HL-60 (cell line): ENCODE data around the gene TARS1.
"Not testable (repeated sequence)": the region's sequence is repeated elsewhere in the genome, so short reads cannot be mapped to it uniquely, and the experiment has no call there.

Experiments used
- DNase-seq, 2 experiments: peaks; one replicate each; pipeline ENCODE4 v3.0.0-alpha.2; 2010 to 2020; ENCODE audit warnings: low read depth in 1 of 2, low spot score in 1 of 2
- H3K27ac ChIP-seq: fragments of 250-450 bp; sonication (Bioruptor Pico); replicated peaks from 2 replicates; pipeline ENCODE4 v1.5.1; 2020; ENCODE audit warnings: mild to moderate bottlenecking, moderate library complexity
- H3K27me3 ChIP-seq: fragments of 250-450 bp; sonication (Bioruptor Pico); 2 replicates; pipeline ENCODE4 v1.5.1; 2021; ENCODE audit warnings: mild to moderate bottlenecking, moderate library complexity; ENCODE audit not compliant: insufficient read depth, poor library complexity, severe bottlenecking
- H3K4me3 ChIP-seq: replicated peaks from 2 replicates; pipeline ENCODE4 v1.5.1; 2011; ENCODE audit warnings: mild to moderate bottlenecking, control low read depth, low read length; ENCODE audit not compliant: insufficient read depth
- CTCF ChIP-seq: IDR thresholded peaks from one replicate; pipeline ENCODE4 v1.5.1; 2011; ENCODE audit warnings: low read length, control low read depth, inconsistent platforms; ENCODE audit not compliant: insufficient read depth
- GABPA ChIP-seq: IDR thresholded peaks from 2 replicates; pipeline ENCODE4 v1.6.1; 2012; ENCODE audit warnings: low read depth
- POLR2AphosphoS5 ChIP-seq: IDR thresholded peaks from 2 replicates; pipeline ENCODE4 v1.6.1; 2012; ENCODE audit warnings: low read depth
- REST ChIP-seq: IDR thresholded peaks from 2 replicates; pipeline ENCODE4 v1.6.1; 2012; ENCODE audit warnings: low read depth; ENCODE audit not compliant: insufficient replicate concordance
- SPI1 ChIP-seq: IDR thresholded peaks from 2 replicates; pipeline ENCODE4 v1.6.1; 2012; ENCODE audit warnings: low read depth, mild to moderate bottlenecking, borderline replicate concordance

Gene TARS1

GRCh38 chr5:33513462-33514185 is 72.9 kb downstream of the TARS1 start:
- no peak for TF ChIP-seq SPI1
- TF ChIP-seq GABPA, result no peak
- no peak for TF ChIP-seq CTCF
- TF ChIP-seq REST, result no peak
- TF ChIP-seq POLR2AphosphoS5, result no peak
- Histone ChIP-seq H3K27ac (no peak overlapping the region), H3K4me3 (no peak overlapping the region), H3K27me3 (no peaks in the 10 kb centered on the region)
- DNase-seq, result no peak

- not testable (repeated sequence) for H3K27ac ChIP-seq, H3K4me3 ChIP-seq, DNase-seq, H3K27me3 ChIP-seq
These were observed 74.6 kb downstream of the TARS1 start for GRCh38 chr5:33515366-33515765.

GRCh38 chr5:33516421-33516820 is 75.7 kb downstream of the TARS1 start:
- TF ChIP-seq REST (no peak), SPI1 (no peak), CTCF (no peak), GABPA (no peak), POLR2AphosphoS5 (no peak)
- no peak for DNase-seq
- no peak overlapping the region for H3K27ac ChIP-seq

More at GRCh38 chr5:33516421-33516820, 75.7 kb downstream of the TARS1 start:
- no peak overlapping the region for H3K4me3 ChIP-seq
- H3K27me3 ChIP-seq, result no peaks in the 10 kb centered on the region
